GM23338 (cell line): ENCODE data around the gene ZBP1. TPM values are rescaled to one million over a fixed set of nuclear protein-coding genes. Genes with fewer than 3 reads are reported as not detected.
A peak's percentile ranks its signal among the peaks of the same experiment; 100 is the strongest.

ENCODE experiments used
- ATAC-seq: fragments of 200-7000 bp; cut with Tn5 transposase; 3 replicates; pipeline ENCODE4 v1.9.1; 2020
- DNase-seq: peaks from one replicate; pipeline ENCODE4 v3.0.0-alpha.2; 2015; ENCODE audit warnings: low spot score
- H2AFZ ChIP-seq: fragments of 200-600 bp; sonication (generic); 2 replicates; pipeline ENCODE4 v1.8.0; 2016; ENCODE audit warnings: antibody characterized with exemption, mild to moderate bottlenecking, moderate library complexity
- H3F3A ChIP-seq: fragments of 200-600 bp; sonication (generic); replicated peaks from 2 replicates; pipeline ENCODE4 v1.8.0; 2017; ENCODE audit warnings: antibody characterized with exemption, mixed run types, low read depth
- H3K27ac ChIP-seq: fragments of 200-600 bp; sonication (generic); 2 replicates; pipeline ENCODE4 v1.6.1; 2016; ENCODE audit warnings: low read depth
- H3K27me3 ChIP-seq: fragments of 200-600 bp; sonication (generic); 2 replicates; pipeline ENCODE4 v1.8.0; 2016; ENCODE audit warnings: mild to moderate bottlenecking, mixed run types, moderate library complexity; ENCODE audit not compliant: insufficient read depth
- H3K36me3 ChIP-seq: fragments of 200-600 bp; sonication (generic); 2 replicates; pipeline ENCODE4 v1.8.0; 2016; ENCODE audit warnings: mild to moderate bottlenecking; ENCODE audit not compliant: insufficient read depth
- H3K4me1 ChIP-seq: fragments of 200-600 bp; sonication (generic); 2 replicates; pipeline ENCODE4 v1.8.0; 2016; ENCODE audit warnings: mild to moderate bottlenecking, moderate library complexity; ENCODE audit not compliant: insufficient read depth
- H3K4me2 ChIP-seq: fragments of 200-600 bp; sonication (generic); 2 replicates; pipeline ENCODE4 v1.7.1; 2017; ENCODE audit warnings: mixed run types
- H3K4me3 ChIP-seq: fragments of 200-600 bp; sonication (generic); 2 replicates; pipeline ENCODE4 v1.6.1; 2016; ENCODE audit warnings: mixed run types
- H3K79me2 ChIP-seq: fragments of 200-600 bp; sonication (generic); replicated peaks from 2 replicates; pipeline ENCODE4 v1.8.0; 2017; ENCODE audit warnings: mild to moderate bottlenecking; ENCODE audit not compliant: insufficient read depth
- H3K9me2 ChIP-seq: fragments of 200-600 bp; sonication (generic); 2 replicates; pipeline ENCODE4 v1.8.0; 2017; ENCODE audit not compliant: insufficient read depth
- H4K20me1 ChIP-seq: fragments of 200-600 bp; sonication (generic); replicated peaks from 2 replicates; pipeline ENCODE4 v1.8.0; 2017; ENCODE audit warnings: mild to moderate bottlenecking; ENCODE audit not compliant: insufficient read depth
- H3K27ac Mint-ChIP-seq: 2 replicates; pipeline ENCODE4 v1.8.0; 2020; ENCODE audit warnings: inconsistent platforms, mild to moderate bottlenecking, moderate library complexity, mixed read lengths
- H3K27me3 Mint-ChIP-seq: 3 replicates; pipeline ENCODE4 v1.8.0; 2022; ENCODE audit warnings: low read depth, mild to moderate bottlenecking, moderate library complexity, mixed read lengths, inconsistent platforms; ENCODE audit not compliant: insufficient read depth, poor library complexity
- H3K36me3 Mint-ChIP-seq: 3 replicates; pipeline ENCODE4 v1.8.0; 2021; ENCODE audit warnings: low read depth, mild to moderate bottlenecking, inconsistent platforms, moderate library complexity, mixed read lengths
- H3K4me1 Mint-ChIP-seq: 3 replicates; pipeline ENCODE4 v1.8.0; 2020; ENCODE audit warnings: mild to moderate bottlenecking, inconsistent platforms, mixed read lengths
- H3K4me3 Mint-ChIP-seq: 3 replicates; pipeline ENCODE4 v1.8.0; 2021; ENCODE audit warnings: moderate library complexity, mild to moderate bottlenecking, inconsistent platforms, mixed read lengths
- H3K9me3 Mint-ChIP-seq: 3 replicates; pipeline ENCODE4 v1.8.0; 2020; ENCODE audit warnings: moderate library complexity, mild to moderate bottlenecking, inconsistent platforms, mixed read lengths
- CREB1 ChIP-seq: fragments of 250-450 bp; sonication (Bioruptor Pico); IDR thresholded peaks from 2 replicates; pipeline ENCODE4 v1.5.0; 2020; ENCODE audit warnings: low read depth, mild to moderate bottlenecking, moderate library complexity
- ETS1 ChIP-seq: IDR thresholded peaks from 2 replicates; pipeline ENCODE4 v1.6.1; 2016; ENCODE audit warnings: antibody characterized with exemption
- EZH2 ChIP-seq: fragments of 200-600 bp; sonication (generic); IDR thresholded peaks from one replicate; pipeline ENCODE4 v1.8.0; 2017; ENCODE audit warnings: antibody characterized with exemption, mild to moderate bottlenecking, low read depth; ENCODE audit not compliant: unreplicated experiment
- EZH2phosphoT487 ChIP-seq: fragments of 200-600 bp; sonication (generic); IDR thresholded peaks from one replicate; pipeline ENCODE4 v1.8.1; 2018; ENCODE audit warnings: antibody characterized with exemption; ENCODE audit not compliant: unreplicated experiment
- JUNB ChIP-seq: IDR thresholded peaks from one replicate; pipeline ENCODE4 v1.6.1; 2016; ENCODE audit warnings: antibody characterized with exemption; ENCODE audit not compliant: unreplicated experiment
- NANOG ChIP-seq: IDR thresholded peaks from 2 replicates; pipeline ENCODE4 v1.6.1; 2016; ENCODE audit warnings: antibody characterized with exemption, borderline replicate concordance
- POLR2AphosphoS5 ChIP-seq: IDR thresholded peaks from 2 replicates; pipeline ENCODE4 v1.6.1; 2016; ENCODE audit warnings: antibody characterized with exemption, low read depth
- STAT1 ChIP-seq: IDR thresholded peaks from one replicate; pipeline ENCODE4 v1.6.1; 2016; ENCODE audit warnings: antibody characterized with exemption; ENCODE audit not compliant: unreplicated experiment
- ZNF114 ChIP-seq: fragments of 250-450 bp; sonication (Bioruptor Pico); IDR thresholded peaks from 2 replicates; pipeline ENCODE4 v1.5.0; 2020; ENCODE audit warnings: mild to moderate bottlenecking, moderate library complexity
- ZNF331 ChIP-seq: fragments of 250-450 bp; sonication (Bioruptor Pico); IDR thresholded peaks from 2 replicates; pipeline ENCODE4 v1.5.0; 2020; ENCODE audit warnings: low read depth, mild to moderate bottlenecking, moderate library complexity
- ZNF462 ChIP-seq: fragments of 250-450 bp; sonication (Bioruptor Pico); IDR thresholded peaks from 2 replicates; pipeline ENCODE4 v1.5.0; 2020; ENCODE audit warnings: mild to moderate bottlenecking, moderate library complexity
- polyA plus RNA-seq: library from polyadenylated mRNA; unstranded; fragments of >200 nt; fragmentation: Nextera tagmentation; extraction: Ambion mirVana; gene quantifications from 2 replicates; pipeline ENCODE4 v1.2.1, GENCODE V29; 2016
- total RNA-seq: library from RNA; depleted of rRNA; stranded (reverse); fragments of >200 nt; shearing (Covaris generic); gene quantifications from 2 replicates; pipeline ENCODE4 v1.2.3, GENCODE V29; 2014
- TF ChIP-seq, protein P1 (sequence below), 2 experiments: fragments of 200-600 bp in 1 of 2; sonication (generic) in 1 of 2; conservative IDR thresholded peaks; 2 replicates each; pipeline versions ENCODE4 v1.5.1 to v1.6.1; 2016 to 2017; ENCODE audit warnings: antibody characterized with exemption in 2 of 2, low read depth in 2 of 2, mild to moderate bottlenecking in 2 of 2, moderate library complexity in 1 of 2

Gene ZBP1
- total and polyA plus RNA-seq, 2 experiments from 2014 or later: not detected

GRCh38 chr20:57663241-57663640 is 43.0 kb upstream of the ZBP1 start:
- Histone ChIP-seq H3K9me2 (no peaks in the 10 kb centered on the region), H2AFZ (no peak overlapping the region), H3K4me2 (no peak overlapping the region), H3F3A (no peaks in the 10 kb centered on the region), H4K20me1 (peaks cover 19% of the 10 kb centered on the region; the same call in 1 of the 2 replicates), H3K4me1 (peaks cover 12% of the 10 kb centered on the region), H3K4me3 (no peak overlapping the region), H3K27ac (no peak overlapping the region), H3K27me3 (no peaks in the 10 kb centered on the region), H3K36me3 (no peaks in the 10 kb centered on the region), H3K79me2 (peaks cover 66% of the 10 kb centered on the region)
- no peak for TF ChIP-seq NANOG
- no peak for TF ChIP-seq JUNB
- TF ChIP-seq EZH2phosphoT487: no peak
- no peak for TF ChIP-seq ZNF331 (CRISPR knock-in tag)
- TF ChIP-seq STAT1: no peak
- no peak for TF ChIP-seq CREB1
- TF ChIP-seq, protein P1, sequence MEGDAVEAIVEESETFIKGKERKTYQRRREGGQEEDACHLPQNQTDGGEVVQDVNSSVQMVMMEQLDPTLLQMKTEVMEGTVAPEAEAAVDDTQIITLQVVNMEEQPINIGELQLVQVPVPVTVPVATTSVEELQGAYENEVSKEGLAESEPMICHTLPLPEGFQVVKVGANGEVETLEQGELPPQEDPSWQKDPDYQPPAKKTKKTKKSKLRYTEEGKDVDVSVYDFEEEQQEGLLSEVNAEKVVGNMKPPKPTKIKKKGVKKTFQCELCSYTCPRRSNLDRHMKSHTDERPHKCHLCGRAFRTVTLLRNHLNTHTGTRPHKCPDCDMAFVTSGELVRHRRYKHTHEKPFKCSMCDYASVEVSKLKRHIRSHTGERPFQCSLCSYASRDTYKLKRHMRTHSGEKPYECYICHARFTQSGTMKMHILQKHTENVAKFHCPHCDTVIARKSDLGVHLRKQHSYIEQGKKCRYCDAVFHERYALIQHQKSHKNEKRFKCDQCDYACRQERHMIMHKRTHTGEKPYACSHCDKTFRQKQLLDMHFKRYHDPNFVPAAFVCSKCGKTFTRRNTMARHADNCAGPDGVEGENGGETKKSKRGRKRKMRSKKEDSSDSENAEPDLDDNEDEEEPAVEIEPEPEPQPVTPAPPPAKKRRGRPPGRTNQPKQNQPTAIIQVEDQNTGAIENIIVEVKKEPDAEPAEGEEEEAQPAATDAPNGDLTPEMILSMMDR (conservative IDR thresholded peaks at IDR 0.05; ENCODE audit: low read depth in 2 of 2): no peak
- no peak for TF ChIP-seq ZNF114 (CRISPR knock-in tag)
- TF ChIP-seq ETS1: no peak
- no peak for ATAC-seq
- no peaks in the 10 kb centered on the region; the same call in 2 of the 3 replicates for H3K9me3 Mint-ChIP-seq
- peaks cover 38% of the 10 kb centered on the region for H3K4me1 Mint-ChIP-seq
- no peak for DNase-seq
- H3K36me3 Mint-ChIP-seq: peaks cover 11% of the 10 kb centered on the region
- H3K4me3 Mint-ChIP-seq: no peak overlapping the region
- H3K27me3 Mint-ChIP-seq: peaks cover 18% of the 10 kb centered on the region
- peak overlapping the region; percentile 85 for H3K27ac Mint-ChIP-seq

GRCh38 chr20:57662456-57663240 is 42.4 kb upstream of the ZBP1 start:
- Mint-ChIP-seq H3K27ac (peak overlapping the region; percentile 85), H3K9me3 (no peaks in the 10 kb centered on the region; the same call in 2 of the 3 replicates), H3K4me1 (peaks cover 32% of the 10 kb centered on the region), H3K4me3 (no peak overlapping the region), H3K36me3 (peaks cover 16% of the 10 kb centered on the region), H3K27me3 (peaks cover 18% of the 10 kb centered on the region)
- no peaks in the 10 kb centered on the region for H3K9me2 ChIP-seq
- H3K4me2 ChIP-seq: no peak overlapping the region
- H3K36me3 ChIP-seq: no peaks in the 10 kb centered on the region
- no peak overlapping the region for H2AFZ ChIP-seq
- H3K4me1 ChIP-seq: peaks cover 7% of the 10 kb centered on the region
- H4K20me1 ChIP-seq: peaks cover 16% of the 10 kb centered on the region; the same call in 1 of the 2 replicates
- no peak overlapping the region for H3K27ac ChIP-seq
- DNase-seq (no peak), ATAC-seq (peak; percentile 80)
- H3F3A ChIP-seq: no peaks in the 10 kb centered on the region
- H3K27me3 ChIP-seq: no peaks in the 10 kb centered on the region
- TF ChIP-seq CREB1 (no peak), EZH2 (no peak), ZNF331 (CRISPR knock-in tag) (no peak), POLR2AphosphoS5 (0 out of 2 replicates have a peak, but pooled peaks have one; percentile 17), ZNF114 (CRISPR knock-in tag) (no peak), STAT1 (no peak), ZNF462 (CRISPR knock-in tag) (no peak), EZH2phosphoT487 (no peak)
- H3K79me2 ChIP-seq: peaks cover 60% of the 10 kb centered on the region
- H3K4me3 ChIP-seq: no peak overlapping the region
